ENCODE measurements around the gene SH2D6.
A peak's percentile ranks its signal among the peaks of the same experiment; 100 is the strongest.
"Not testable (repeated sequence)": the region's sequence is repeated elsewhere in the genome, so short reads cannot be mapped to it uniquely, and the experiment has no call there.

Gene SH2D6

GRCh38 chr2:85422072-85422457, 3.6 kb downstream of the SH2D6 start:
- DNase-seq: no peak

DNA sequence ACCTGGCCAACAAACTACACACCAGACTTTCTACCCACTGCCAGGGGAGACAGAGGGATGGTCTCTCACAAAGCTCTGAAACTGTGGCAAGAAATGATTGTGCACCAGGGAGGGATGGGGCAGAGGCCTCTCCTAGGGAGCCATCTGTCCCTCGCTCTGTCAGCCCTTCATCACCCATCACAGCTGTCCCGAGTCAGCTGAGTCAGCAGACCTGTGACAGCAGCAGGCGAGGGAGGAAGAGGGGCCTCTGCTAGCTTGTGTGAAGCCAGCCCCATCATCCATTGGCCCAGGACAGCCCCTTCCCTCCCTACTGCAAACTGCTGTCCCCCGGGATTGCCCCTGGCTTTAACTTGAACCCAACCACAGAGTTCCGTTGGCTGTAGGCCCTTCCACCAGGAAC, 5.0 kb downstream of the SH2D6 start:
- peak; percentile 79 to 91 for DNase-seq

DNA sequence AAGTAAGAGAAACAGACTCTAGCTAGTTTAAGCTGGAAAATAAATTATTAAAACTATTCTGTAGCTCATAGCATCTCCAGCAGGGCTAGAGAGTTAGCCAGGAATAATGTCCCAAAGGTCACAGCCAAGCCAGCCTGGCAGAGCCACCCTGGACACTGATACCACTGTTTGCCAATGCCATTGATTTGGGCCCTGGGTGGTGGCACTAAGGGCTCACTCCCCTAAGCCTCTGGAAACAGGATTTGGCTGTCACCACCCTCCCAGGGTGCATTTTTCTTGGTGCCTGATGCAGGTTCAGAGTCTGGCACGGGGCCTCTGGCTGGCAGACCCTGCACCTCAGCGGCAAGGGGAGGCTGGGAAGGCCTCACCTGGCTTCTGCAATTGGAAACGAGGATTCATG, 7.1 kb downstream of the SH2D6 start:
- DNase-seq: no peak

DNA sequence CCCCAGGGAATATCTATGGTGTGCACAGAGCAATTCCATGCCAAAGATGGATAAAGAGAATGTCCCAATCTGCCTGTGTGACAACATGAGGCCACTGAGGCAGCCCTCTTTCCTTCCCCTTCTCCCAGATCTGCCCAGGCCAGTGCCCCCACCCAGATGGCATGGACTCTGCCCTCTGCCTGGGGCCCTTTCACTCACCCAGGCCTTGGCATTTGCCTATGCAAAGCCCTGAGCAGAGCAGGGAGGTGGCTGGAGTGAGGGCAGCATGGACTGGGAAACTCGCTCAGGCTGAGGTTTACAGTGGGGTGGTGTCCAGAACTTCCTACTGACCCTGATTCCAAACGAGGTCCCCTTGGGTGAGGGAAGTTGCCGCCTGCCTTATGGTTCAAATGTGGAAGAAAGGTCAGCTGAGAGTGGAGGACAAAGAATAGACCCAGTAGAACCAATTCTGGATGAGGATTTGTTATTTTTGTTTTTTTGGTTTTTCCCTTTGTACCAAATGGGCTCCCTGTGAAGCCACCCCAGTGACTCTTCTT, 8.9 kb downstream of the SH2D6 start:
- no peak for DNase-seq

- no peak for DNase-seq
Observed at GRCh38 chr2:85428343-85428881, 9.9 kb downstream of the SH2D6 start.

- no peak for DNase-seq
Observed at GRCh38 chr2:85429213-85429923, 10.9 kb downstream of the SH2D6 start.

DNA sequence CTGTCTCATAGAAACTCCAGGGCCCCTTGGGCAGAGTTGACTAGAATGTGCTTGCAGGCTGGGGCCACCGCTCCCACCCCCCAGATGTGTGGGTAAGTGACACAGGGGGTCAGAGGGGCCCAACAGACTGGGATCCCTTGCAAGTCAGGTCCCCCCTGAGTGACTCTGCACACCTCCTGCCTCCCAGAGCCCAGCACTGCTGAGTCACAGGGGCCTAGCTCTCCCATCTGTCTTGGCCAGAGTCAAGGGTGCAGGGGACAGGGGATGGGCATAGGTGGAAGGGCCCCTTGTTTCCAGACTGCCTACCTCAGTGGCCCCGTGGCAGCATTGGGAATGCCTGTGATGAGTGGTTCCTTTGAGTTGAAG, 11.4 kb downstream of the SH2D6 start:
- no peak for DNase-seq

DNA sequence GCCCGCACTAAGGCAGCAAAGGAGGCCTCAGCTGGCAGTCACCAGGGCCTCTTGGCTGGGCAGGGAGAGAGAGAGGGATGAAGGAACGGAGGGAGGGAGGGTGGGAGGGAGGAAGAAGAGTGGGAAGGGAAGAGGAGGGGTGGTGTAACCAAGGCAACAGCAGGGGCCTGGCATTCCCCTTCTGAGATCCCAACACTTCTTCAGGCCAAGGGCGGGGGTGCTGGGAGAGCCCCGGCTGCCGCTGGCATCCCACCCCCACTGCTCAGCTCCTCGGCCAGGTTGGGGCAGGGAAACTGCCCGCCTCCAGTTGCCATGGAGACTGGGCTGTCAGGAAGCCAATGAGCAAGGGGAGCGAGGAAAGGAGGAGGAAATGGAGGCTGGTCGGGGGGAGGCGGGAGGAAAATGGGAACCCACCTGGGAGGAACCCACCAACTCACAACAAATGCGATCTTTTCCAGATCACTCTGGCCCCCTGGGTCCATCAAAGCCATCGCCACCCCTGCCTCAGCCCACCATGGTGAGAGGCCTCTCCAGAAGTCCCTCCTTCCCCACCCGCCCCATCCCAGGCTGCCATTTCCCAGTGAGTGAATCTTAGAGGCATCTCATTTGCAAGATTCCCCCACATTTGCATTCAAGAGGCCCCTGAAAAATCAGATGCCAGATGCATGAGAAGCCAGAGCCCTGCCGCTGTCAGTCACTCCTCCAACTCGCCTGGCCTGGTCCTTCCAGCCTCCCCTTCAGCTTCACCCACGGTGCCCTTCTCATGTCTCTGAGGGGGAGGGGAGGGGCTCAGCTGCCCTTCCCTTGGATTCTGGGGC, 12.4 kb downstream of the SH2D6 start:
- peak; percentile 91 to 95 for DNase-seq

DNA sequence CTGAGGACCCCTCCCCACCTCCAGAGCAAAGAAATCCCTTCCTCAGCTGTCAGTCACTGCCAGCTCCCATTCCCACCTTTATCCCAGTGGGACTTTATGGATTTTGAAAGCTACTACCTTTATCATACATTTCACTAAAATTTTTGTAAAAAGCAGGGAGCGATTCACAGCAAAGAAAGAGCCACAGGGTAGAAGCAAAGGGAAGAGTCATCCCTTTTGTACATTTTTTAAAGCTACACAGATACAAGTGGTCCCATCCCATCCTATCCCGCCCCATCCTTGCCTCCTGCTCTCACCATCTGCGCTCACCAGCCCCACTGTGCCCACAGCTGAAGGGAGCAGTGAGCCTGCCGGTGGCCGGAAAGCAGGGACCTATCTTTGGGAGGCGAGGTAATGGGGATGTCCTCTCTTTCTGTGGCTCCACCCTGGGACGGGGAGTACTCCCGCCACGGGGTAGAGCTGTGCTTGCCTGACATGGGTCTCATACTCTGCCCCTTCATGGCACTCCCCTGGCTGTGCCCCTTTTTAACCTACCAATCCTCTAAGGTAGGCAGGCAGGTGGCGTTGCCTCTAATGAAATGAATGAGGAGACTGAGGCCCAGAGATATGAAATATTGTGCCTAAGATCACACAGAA, 13.2 kb downstream of the SH2D6 start:
- peak; percentile 36 to 55 for DNase-seq

- peak; percentile 79 to 81 for DNase-seq
Observed at GRCh38 chr2:85433511-85434089, 15.1 kb downstream of the SH2D6 start.

GRCh38 chr2:85434696-85435095, 16.2 kb downstream of the SH2D6 start:
- no peak for DNase-seq

DNA sequence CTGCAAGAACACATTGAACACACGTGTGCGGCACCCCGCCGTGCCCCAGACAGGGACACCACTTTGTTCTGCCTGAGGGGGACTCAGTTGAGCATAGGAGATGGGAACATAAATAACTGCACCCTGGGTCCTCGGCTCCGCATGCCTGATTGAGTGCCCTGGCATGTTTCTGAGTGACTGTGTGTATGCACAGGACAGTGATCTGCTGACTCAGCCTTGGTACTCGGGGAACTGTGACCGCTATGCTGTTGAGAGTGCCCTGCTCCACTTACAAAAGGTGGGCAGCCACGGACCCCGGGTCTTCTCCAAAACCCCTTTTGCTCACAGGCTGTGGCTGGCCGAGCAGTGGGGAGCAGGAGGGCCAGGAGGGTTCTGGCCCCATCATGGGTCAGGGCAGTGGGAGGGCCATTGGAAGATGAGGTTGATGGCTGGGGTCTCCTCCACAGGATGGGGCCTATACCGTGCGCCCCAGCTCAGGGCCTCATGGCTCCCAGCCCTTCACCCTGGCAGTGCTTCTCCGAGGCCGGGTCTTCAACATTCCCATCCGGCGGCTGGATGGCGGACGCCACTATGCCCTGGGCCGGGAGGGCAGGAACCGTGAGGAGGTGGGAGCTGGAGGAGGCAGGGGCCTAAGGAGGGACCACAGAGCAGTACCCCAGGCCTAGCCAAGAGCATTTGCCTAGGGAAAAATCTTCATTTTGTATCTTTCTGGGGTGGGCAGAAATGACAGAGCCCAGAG, 16.9 kb downstream of the SH2D6 start:
- DNase-seq: no peak

DNA sequence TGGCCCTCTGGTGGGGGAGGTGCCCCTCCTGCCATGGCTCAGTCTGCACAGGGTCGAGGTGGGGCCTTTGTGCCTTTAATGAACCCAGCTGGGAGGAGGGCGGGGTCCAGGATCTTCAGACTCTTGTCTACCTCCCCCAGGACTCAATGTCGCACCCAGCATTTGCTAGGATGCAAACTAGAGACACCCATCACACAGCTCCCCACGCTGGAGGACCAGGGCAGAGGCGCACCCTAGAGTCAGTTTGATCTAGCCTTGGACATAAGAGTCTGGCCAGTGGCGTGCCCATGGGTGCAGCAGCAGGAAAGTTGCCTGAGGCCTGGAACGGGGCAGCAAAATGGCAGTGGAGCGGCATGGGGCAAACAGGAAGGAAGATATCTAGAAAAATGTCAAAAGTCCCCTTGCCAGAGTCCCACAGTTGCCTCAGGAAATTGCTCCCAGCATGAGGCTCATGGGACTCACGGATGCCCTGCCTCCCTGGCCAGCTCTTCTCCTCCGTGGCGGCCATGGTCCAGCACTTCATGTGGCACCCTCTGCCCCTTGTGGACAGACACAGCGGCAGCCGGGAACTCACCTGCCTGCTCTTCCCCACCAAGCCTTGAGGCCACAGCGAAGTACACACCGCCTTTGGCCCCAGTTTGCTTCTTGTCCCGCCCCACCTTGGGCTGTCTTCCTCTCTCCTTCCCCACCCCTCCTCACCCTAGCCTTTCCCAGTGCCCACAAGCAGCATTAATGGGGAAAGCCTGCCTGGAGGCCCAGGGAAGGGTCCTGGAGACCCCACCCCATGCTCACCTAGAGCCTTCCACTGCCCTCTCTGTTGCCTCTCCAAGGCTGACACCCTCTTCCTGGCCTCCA, 17.7 kb downstream of the SH2D6 start:
- DNase-seq: no peak

- peak in 1 of 2 experiments; percentile 30 for DNase-seq
Observed at GRCh38 chr2:85436836-85437487, 18.4 kb downstream of the SH2D6 start.

DNA sequence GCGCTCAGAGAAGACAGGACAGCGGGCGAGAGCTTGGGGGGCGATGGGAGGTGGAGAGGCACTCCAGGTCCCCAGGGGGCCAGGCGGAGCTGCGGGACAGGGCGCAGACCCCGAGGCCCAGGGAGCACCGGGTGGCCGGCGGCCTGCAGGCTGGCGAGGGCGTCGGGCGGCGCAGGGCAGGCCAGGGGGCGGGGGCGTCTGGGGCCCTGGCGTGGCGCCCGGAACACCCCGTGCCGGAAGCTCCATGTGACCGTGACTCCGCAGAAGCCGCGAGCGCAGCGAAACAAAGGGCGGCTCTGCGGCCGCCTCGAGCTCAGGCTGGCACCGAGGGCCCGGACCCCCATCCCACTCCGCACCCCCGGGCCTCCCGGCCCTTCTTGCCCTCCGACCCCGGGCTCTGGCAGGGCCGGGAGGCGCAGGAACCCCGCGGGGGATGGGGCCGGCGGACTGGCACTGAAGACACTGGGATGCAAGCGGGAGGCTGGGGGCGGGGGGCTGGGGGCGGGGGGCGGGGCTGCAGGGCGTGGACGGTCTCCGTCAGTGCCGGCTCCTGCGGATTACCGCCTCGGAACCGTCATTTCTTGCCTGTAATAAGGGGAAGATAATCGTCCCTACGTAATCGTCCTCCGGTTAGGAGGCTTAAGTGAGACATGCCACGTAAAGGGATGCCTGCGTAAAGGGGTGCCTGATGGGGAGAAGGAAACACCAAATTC, 19.1 kb downstream of the SH2D6 start:
- peak; percentile 49 to 67 for DNase-seq

GRCh38 chr2:85438201-85439024, 19.9 kb downstream of the SH2D6 start:
- DNase-seq: peak in 1 of 2 experiments; percentile 40

GRCh38 chr2:85439025-85439472, 20.5 kb downstream of the SH2D6 start:
- DNase-seq: no peak

- DNase-seq: not testable (repeated sequence)
Observed at GRCh38 chr2:85439569-85439968, 21.1 kb downstream of the SH2D6 start.

GRCh38 chr2:85439986-85440385, 21.5 kb downstream of the SH2D6 start:
- no peak for DNase-seq

All from NCI-H524 (cell line).